T follicular helper cell (primary cell): ENCODE measurements around the gene SIK2.
"Not testable (repeated sequence)": the region's sequence is repeated elsewhere in the genome, so short reads cannot be mapped to it uniquely, and the experiment has no call there.

ENCODE experiments used
- DNase-seq: peaks from one replicate; pipeline ENCODE4 v3.0.0-alpha.2; 2020; ENCODE audit warnings: low read depth

Gene SIK2

DNA sequence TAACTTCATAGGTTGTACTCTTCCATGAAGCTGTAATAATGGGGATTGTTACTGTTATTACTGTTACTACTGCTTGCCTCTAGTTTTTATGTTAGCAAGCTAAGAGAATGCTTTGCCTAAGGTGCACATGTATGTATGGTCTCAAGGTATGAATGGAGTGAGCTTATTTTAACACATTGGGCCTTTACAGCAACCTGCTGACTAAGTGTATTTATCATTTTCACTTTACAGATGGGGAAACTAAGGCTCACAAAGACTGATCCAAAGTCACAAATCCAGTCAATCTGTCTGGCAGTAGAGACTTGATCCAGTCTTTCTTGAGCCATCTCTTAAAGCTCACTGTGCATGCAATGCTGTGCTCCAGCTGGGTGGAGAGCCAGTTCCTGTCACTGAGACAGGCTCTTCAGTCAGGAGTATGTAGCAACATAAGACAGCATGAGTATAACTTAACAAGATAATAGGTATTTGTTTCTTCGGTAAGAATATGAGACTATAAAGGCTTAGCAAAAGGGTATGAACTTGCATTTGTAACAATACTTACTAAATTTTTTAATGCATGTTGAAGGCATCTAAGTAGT lies 97.4 kb downstream of the SIK2 start:
- DNase-seq: no peak

GRCh38 chr11:111700162-111700561 lies 97.9 kb downstream of the SIK2 start:
- no peak for DNase-seq

- no peak for DNase-seq
These were observed 100.4 kb downstream of the SIK2 start for GRCh38 chr11:111702623-111703022.

GRCh38 chr11:111703576-111703975 lies 101.3 kb downstream of the SIK2 start:
- no peak for DNase-seq

DNA sequence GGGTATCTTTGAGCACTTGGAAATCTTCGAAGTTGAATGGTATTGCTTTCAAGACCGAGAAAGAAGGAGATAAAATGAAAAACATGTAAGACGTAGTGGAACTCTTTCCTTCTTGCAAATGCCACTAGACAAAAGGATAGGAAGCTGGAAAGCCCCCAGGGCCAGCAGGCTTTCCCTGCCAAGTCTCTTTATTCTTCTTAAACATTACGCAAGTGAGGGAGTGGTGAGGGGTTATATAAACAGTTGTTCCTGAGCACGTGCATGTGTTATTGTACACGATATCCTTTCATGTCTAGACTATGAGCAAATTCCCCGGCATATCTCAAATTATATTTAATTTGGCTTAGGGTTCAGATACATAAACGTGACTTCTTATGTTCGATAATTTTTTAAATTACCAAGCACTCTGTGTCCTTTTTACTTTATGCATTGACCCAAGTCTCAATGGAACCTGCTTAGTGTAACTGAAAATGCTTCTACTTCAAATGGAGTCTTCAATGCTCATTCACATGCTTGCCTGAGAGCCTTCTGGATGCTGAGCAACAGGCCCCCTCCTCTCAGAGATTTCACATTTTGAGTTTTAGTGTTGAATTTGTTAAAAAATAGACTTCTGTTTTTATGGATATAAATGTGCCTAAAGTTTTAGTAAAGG lies 104.9 kb downstream of the SIK2 start:
- DNase-seq: no peak

- DNase-seq: no peak
These were observed 105.4 kb downstream of the SIK2 start for GRCh38 chr11:111707691-111708067.

DNA sequence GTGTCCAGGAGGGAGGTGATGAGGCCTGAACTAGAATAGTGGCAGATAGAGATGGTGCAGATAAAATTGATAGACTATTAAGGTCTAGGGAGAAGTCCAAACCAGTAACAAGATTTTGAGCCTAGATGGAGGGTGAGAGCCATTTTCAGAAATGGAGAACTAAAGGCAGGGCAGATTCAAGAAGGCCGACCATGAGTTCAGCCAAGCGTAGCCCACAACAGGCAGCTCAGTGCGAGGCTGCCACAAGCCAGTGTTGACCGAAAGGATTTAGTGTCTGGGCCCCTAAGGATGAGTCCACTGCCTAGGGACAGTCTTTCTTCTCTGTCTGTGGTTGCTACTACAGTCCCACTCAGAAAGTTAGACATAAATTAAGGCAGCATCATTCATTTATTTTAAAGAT lies 112.3 kb downstream of the SIK2 start:
- no peak for DNase-seq

DNA sequence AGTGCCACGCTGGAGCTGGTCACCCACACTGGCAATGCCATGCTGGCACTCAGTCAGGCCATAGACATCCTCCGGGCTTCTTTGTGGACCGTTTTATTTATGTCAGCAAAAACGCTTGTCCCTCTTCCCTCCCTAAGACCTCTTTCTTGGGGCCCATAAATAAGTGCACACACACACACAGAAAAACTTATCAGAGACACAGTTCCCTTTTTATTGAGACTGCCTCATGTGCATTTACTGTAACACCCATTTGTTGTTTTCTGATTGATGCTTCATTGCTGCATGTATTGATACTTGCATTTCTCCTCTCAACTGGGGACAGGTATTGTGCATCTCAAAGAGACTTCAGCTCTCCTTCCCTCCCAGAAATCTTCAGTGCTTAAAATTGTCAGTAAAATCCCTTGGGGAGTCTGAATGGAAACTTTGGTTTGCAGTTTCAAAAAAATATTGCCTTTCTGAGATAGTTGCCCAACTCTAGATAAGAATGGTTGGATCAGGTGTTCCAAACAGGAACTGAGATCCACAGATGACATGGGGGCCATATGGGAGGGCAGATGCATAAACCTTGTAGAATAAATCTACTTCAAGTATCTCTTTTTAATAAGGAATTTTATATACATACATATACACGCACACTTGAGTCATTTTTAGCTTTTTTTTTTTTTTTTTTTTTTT lies 113.0 kb downstream of the SIK2 start:
- no peak for DNase-seq

- DNase-seq: not testable (repeated sequence)
These were observed 115.4 kb downstream of the SIK2 start for GRCh38 chr11:111717660-111718059.

GRCh38 chr11:111718436-111718835 lies 116.2 kb downstream of the SIK2 start:
- no peak for DNase-seq

GRCh38 chr11:111718859-111719258 lies 116.6 kb downstream of the SIK2 start:
- DNase-seq: no peak

GRCh38 chr11:111719379-111719778 lies 117.1 kb downstream of the SIK2 start:
- DNase-seq: no peak

GRCh38 chr11:111720801-111721494 lies 118.7 kb downstream of the SIK2 start:
- DNase-seq: no peak

DNA sequence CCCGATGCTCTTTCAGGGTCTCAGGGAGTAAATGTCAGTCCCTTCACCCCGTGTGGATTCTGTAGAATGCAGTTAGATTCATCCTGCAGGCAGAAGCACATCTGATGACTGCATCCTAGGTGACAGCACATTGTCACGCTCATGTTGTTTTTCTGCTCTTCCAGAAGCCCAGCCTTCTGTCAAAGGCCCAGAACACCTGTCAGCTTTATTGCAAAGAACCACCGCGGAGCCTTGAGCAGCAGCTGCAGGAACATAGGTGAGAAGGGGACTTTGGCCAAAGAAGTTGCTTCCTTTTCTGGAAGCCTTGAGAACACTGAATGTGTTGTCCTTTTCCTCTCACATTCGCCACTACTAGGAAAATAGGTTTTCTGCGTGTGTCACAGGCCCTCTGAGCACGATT lies 120.3 kb downstream of the SIK2 start:
- DNase-seq: no peak

GRCh38 chr11:111723595-111723994 lies 121.3 kb downstream of the SIK2 start:
- no peak for DNase-seq

GRCh38 chr11:111724615-111725129 lies 122.4 kb downstream of the SIK2 start:
- no peak for DNase-seq

GRCh38 chr11:111725621-111726020 lies 123.4 kb downstream of the SIK2 start:
- DNase-seq: no peak

- DNase-seq: no peak
These were observed 124.1 kb downstream of the SIK2 start for GRCh38 chr11:111726301-111726713.

GRCh38 chr11:111727431-111727830 lies 125.2 kb downstream of the SIK2 start:
- no peak for DNase-seq

- no peak for DNase-seq
These were observed 127.0 kb downstream of the SIK2 start for GRCh38 chr11:111729071-111729830.

GRCh38 chr11:111729831-111730311 lies 127.6 kb downstream of the SIK2 start:
- DNase-seq: no peak
